ENCODE data around the gene ABLIM3. TPM values are rescaled to one million over a fixed set of nuclear protein-coding genes. Genes with fewer than 3 reads are reported as not detected.

Gene ABLIM3
- total and polyA plus RNA-seq, 2 experiments from 2014 or later, result 1.1 to 2.1 TPM

GRCh38 chr5:149302641-149303040, 161.3 kb downstream of the ABLIM3 start:
- no peak overlapping the region for H3K4me3 ChIP-seq
- peaks cover 4% of the 10 kb centered on the region for H3K4me1 ChIP-seq (ENCODE audit: low read depth)
- no peaks in the 10 kb centered on the region for H3K9me3 ChIP-seq (ENCODE audit: low read depth)
- no peak for DNase-seq (ENCODE audit: low read depth in 1 of 2, low spot score in 1 of 2)
- no peaks in the 10 kb centered on the region for H3K27me3 ChIP-seq
- H3K27ac ChIP-seq, result no peak overlapping the region
- no peaks in the 10 kb centered on the region for H3K36me3 ChIP-seq
- TF ChIP-seq CTCF (IDR thresholded peaks at IDR 0.05; ENCODE audit: low read depth, low read length), result no peak

DNA sequence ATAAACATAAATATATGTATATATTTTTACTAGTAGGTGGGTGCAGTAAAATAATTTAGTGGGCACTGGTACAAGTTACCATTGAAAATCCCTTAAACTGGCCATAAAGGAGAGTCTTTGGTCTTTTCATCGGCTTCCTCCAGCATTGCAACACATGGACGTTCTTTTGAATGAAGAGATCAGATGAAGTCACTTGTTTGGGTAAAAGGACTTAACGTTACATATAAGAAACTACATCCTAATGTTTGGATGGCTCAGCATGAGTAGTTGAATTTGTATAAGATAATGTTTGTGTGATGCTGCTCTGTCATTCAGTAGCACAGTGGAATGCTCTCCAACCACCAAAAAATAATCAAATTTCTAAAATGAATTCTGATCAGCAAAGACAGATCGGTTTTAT, 161.9 kb downstream of the ABLIM3 start:
- no peak for TF ChIP-seq CTCF (IDR thresholded peaks at IDR 0.05; ENCODE audit: low read depth, low read length)
- H3K36me3 ChIP-seq, result no peaks in the 10 kb centered on the region
- no peaks in the 10 kb centered on the region for H3K9me3 ChIP-seq (ENCODE audit: low read depth)

DNA sequence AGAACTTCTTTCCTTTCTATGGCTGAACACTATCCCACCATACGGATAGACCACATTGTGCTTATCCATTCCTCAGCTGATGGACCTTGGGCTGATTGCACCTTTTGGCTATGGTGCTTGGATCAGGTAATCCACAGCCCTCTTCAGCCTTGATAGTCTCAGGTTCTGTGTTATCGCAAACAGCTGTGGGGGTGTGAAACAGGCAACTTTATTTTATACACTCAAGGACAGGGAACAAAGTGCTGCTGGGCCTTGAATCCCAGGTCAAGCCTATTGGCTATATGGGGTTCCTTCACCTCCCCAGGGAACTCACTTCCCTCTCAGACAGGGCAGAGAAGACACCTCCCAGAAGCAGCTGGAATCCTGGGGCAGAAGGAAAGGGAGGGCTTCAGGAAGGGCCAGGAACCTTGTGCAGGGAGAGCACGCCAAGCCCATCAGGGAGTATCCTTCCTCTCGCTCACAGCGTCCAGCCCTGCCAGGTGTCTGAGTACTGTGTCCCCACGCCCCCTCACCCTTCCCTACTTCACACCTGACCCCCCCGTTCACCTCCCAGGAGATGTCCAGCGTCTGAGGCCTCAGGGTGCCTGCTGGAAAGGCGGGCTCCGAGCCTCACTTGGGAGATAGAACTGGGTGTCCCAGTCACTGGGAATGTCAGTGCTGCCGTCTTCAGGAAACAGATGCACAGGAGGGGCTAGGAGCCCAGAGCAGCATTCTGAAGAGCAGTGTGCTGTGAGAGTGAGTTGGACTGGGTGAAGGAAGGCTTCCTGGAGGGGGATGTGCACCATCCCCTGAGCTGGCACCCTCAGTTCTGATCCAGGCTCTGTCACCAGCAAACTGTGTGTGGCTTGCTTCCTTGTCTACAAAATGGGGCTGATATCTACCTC, 163.1 kb downstream of the ABLIM3 start:
- no peak for TF ChIP-seq CTCF (IDR thresholded peaks at IDR 0.05; ENCODE audit: low read depth, low read length)
- no peaks in the 10 kb centered on the region for H3K27me3 ChIP-seq
- H3K4me3 ChIP-seq, result no peak overlapping the region
- H3K27ac ChIP-seq, result no peak overlapping the region
- H3K4me1 ChIP-seq (ENCODE audit: low read depth), result no peaks in the 10 kb centered on the region
- H3K36me3 ChIP-seq, result no peaks in the 10 kb centered on the region
- no peak for DNase-seq (ENCODE audit: low read depth in 1 of 2, low spot score in 1 of 2)
- H3K9me3 ChIP-seq (ENCODE audit: low read depth), result no peaks in the 10 kb centered on the region

More for the DNA sequence above, 161.9 kb downstream of the ABLIM3 start:
- Histone ChIP-seq H3K27ac (no peak overlapping the region), H3K27me3 (no peaks in the 10 kb centered on the region), H3K4me1 (ENCODE audit: low read depth) (no peaks in the 10 kb centered on the region), H3K4me3 (no peak overlapping the region)
- DNase-seq (ENCODE audit: low read depth in 1 of 2, low spot score in 1 of 2), result no peak

- Histone ChIP-seq H3K4me1 (ENCODE audit: low read depth) (no peaks in the 10 kb centered on the region), H3K4me3 (no peak overlapping the region), H3K9me3 (ENCODE audit: low read depth) (no peaks in the 10 kb centered on the region), H3K27ac (no peak overlapping the region), H3K27me3 (no peaks in the 10 kb centered on the region), H3K36me3 (no peaks in the 10 kb centered on the region)
- no peak for TF ChIP-seq CTCF (IDR thresholded peaks at IDR 0.05; ENCODE audit: low read depth, low read length)
- no peak for DNase-seq (ENCODE audit: low read depth in 1 of 2, low spot score in 1 of 2)
Measured at GRCh38 chr5:149309354-149309753, 168.1 kb downstream of the ABLIM3 start.

Other genes with a start within 250 kb of the ABLIM3 start
- 1.3 and 4.7 TPM in 2 replicates for gene SH3TC2, start 78.4 kb upstream of the ABLIM3 start, total RNA-seq
- 0.78 and 0.85 TPM in 2 replicates for gene SH3TC2, start 78.4 kb upstream of the ABLIM3 start, polyA plus RNA-seq
- 30.5 and 39.3 TPM in 2 replicates for gene AFAP1L1, start 130.4 kb downstream of the ABLIM3 start, total RNA-seq
- 24.0 and 38.7 TPM in 2 replicates for gene AFAP1L1, start 130.4 kb downstream of the ABLIM3 start, polyA plus RNA-seq
- gene GRPEL2, start 204.0 kb downstream of the ABLIM3 start, total RNA-seq, result 4.9 and 5.1 TPM in 2 replicates
- 4.2 and 6.6 TPM in 2 replicates for gene GRPEL2, start 204.0 kb downstream of the ABLIM3 start, polyA plus RNA-seq
- 14.4 and 16.1 TPM in 2 replicates for gene PCYOX1L, start 216.6 kb downstream of the ABLIM3 start, total RNA-seq
- gene PCYOX1L, start 216.6 kb downstream of the ABLIM3 start, polyA plus RNA-seq, result 15.3 and 17.6 TPM in 2 replicates
- 6.4 and 9.0 TPM in 2 replicates for gene IL17B, start 237.8 kb downstream of the ABLIM3 start, total RNA-seq
- gene IL17B, start 237.8 kb downstream of the ABLIM3 start, polyA plus RNA-seq, result 3.9 and 5.8 TPM in 2 replicates